GM21619 (cell line): Measurements from ENCODE around the gene PPFIBP1.
A peak's percentile ranks its signal among the peaks of the same experiment; 100 is the strongest.
"Not testable (repeated sequence)": the region's sequence is repeated elsewhere in the genome, so short reads cannot be mapped to it uniquely, and the experiment has no call there.

Source experiments
- ATAC-seq: cut with Tn5 transposase; IDR thresholded peaks from one replicate; pipeline ENCODE4 v1.9.1; 2021; ENCODE audit not compliant: unreplicated experiment

Gene PPFIBP1

DNA sequence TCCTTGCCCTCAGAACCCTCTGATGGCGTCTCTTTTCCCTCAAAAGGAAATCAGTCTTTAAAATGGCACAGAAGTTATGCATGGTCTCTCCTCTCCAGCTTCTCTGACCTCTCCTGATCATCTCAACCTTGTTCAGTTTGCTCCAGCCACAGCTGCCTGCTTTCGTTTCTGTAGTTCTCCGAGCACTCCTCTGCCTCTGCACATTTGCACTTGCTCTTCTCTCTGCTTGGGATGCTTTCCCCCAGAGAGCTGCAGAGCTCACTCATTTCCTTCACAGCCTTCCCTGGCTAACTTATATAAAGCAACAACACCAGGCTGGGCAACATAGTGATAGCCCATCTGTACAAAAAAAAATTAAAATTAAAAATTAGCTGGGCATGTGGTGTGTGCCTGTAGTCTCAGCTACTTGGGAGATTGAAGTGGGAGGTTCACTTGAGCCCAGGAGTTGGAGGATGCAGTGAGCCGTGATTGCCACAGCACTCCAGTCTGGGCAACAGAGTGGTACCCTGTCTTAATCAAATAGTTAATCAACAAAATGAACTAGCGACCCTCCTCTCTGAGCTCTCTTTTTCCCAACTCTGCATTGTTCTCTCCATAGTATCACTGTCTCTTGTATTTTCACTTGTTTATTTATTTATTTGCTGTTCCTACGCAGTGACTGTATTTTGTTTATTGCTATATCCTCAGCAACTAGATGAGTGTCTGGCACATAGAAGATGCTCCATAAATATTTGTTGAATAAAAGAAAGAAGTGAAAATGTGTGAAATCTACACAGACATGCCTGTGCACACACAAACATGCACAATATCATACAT lies 37.7 kb downstream of the PPFIBP1 start:
- ATAC-seq: no peak

DNA sequence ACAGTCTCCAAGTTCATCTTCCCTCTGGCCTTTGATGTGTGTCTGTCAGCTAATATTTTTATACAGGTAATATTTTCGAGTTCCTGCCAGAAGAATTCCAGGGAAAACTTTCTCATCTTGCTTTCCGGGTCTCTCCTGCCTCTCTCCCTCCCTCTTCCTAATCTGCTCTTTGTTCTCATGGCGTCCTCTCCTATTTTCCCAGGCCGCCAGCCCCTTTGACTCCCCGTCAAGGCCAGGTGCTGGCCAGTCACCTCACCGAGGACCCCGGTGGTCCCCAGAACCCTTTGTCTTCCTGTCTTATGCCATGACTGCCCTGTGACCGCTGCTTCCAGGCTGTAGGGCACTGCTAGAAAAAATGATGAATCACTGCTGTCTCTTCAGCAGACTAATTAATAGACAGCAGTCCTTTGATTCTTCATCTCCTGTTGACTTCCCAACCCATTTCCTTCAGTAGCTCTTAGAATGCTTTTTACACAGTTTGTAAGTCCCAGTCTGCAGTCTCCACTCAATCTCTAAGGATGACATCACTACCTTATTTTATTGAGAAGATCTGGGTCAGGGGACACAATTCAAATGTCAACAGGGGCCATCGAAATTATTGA lies 40.7 kb downstream of the PPFIBP1 start:
- ATAC-seq: no peak

DNA sequence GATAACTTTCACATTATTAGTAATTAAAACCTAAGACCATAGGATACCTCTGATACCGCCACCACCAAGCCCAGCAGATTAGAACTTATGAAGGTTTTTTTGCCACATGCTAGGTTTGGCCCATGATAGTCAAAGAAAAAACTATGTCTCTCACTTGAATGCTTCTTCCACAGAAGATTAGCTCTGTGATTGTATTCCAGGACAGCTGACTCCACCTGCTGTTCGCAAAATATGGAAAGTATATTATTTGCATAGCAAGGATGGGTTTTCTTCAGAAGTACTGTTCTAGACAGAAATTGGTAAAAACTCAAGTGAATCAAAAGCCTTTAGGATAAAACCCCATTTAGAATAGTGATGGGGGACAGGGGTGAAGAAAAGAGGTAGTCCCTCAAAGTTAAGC lies 42.2 kb downstream of the PPFIBP1 start:
- no peak for ATAC-seq

DNA sequence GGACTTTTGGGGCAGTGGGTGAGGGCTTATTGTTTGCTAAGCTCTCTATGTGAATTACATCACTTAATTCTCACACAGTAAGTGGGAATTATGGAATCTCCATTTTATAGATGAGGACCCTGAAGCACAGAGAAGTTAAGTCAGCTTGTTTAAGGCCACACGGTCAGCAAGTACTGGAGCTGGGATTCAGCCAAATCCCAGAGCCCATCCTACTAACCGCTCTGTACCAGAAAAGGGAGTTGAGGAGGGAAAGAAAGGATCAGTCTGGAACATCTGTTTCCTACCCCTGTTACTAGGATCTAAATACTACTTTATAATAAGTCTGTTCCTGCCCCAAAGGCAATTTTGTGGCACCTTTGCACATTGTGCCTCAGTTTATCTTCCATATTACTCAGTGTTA lies 42.6 kb downstream of the PPFIBP1 start:
- no peak for ATAC-seq

DNA sequence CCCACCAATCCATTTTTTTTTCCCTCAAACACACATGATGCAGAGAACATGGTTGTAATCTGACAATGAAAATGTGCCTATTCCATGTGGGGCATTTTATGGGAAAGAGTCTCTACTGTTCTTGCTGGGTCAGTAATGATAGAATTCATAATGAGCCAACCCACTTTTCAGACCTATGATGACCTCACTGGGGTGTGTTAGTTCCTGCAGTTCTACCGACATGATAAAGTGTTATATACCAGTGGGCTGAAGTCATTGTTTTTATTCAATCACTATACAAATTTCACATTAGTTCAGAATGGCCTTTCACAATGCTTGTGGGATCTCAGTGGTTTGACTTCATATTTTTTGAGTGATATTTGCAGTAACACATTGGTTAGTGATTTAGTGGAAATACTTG lies 47.5 kb downstream of the PPFIBP1 start:
- no peak for ATAC-seq

DNA sequence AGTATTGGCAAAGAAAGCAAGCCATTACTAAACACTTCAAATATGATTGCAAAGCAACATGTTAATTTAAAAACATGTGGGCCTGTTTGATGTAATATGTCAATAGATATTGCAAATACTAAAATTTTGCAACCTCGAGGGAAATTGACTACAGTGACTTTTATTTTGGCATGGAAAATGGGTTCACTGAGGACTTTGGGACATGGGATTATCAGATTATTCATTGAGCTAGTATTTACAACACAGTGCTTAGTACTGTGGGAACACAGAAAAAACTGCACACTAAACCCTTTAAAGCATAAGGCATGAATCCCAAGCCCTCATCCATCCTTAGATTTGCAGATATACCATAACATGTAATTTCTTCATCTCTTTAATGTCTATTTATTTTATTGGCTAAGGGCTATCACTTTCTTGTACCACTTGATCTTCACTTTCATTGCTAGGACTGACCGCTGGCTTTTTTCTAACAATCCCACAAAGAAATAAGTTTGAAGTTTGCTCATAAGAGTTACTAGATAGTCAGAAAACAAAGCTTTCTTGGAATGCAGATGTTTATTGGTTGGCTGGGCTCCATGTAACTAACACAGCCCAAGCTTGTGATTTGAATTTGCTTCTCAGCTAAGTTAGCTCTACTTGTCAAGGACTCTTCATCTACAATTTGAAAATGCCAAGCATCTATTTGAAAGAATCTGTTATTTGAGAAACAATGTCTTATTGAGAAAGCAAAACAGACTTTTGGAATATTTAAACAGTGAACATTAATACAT lies 48.7 kb downstream of the PPFIBP1 start:
- no peak for ATAC-seq

DNA sequence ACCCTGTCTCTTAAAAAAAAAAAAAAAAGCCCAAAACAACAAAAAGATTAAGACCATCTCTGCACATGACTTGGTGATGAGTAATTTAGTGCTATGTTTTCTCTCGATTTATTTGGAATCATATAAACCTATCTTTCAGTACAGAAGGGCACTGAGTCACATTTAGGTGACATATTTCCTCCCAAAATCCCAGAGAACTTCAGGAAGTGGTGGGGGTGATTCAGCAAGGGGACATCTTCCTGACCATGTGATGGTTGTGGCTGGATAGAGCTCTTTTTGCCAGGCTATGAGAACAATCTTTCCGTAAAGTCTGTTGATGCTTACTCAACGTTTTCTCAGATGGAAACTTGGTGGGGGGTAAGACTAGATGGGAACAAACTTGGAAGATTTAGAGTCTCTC lies 50.0 kb downstream of the PPFIBP1 start:
- ATAC-seq: no peak

DNA sequence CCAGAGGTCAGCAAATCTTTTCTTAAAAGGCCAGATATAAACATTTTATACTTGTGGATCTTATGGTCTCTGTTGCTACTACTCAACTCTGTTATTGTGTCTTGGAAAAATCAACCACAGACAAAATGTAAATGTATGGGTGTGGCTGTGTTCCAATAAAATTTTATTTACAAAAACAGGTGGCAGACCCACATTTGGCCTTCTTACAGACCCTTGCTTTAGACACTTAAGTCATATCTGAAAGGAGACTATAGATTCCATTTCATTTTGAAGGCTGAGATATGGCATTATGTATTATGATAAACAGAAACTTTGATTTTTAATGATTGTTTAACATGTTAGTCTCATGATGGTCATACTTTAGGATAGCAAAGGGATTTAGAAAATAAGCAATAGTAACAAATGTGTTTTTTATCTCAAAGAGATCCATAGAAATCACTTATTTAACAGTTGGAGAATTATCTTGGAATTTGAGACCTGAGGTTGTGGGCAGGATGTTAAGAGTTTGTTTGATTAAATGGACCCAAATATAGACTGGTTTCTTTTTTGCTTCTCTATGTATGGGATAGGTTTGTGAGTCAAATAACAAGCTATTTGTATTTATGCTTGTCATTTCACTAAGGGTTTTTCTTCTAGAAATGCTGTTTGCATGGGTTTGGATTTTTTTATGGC lies 51.2 kb downstream of the PPFIBP1 start:
- no peak for ATAC-seq

DNA sequence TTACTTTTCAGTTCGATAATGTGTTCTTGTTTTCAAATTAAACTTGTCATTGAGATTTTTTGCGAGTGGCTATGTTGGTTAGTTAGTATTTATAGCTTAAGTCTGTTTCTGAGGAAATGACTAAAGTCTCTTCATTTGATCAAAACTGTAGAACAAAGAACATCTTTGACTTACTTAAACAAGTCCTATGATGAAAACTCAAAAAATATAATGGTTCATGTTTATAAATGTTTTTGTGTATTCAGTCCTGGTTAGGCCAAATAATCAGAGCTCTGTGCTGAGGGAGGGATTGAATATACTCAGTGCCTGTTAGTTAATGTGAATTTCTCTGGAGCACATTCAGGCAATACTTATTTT lies 51.7 kb downstream of the PPFIBP1 start:
- ATAC-seq: no peak

DNA sequence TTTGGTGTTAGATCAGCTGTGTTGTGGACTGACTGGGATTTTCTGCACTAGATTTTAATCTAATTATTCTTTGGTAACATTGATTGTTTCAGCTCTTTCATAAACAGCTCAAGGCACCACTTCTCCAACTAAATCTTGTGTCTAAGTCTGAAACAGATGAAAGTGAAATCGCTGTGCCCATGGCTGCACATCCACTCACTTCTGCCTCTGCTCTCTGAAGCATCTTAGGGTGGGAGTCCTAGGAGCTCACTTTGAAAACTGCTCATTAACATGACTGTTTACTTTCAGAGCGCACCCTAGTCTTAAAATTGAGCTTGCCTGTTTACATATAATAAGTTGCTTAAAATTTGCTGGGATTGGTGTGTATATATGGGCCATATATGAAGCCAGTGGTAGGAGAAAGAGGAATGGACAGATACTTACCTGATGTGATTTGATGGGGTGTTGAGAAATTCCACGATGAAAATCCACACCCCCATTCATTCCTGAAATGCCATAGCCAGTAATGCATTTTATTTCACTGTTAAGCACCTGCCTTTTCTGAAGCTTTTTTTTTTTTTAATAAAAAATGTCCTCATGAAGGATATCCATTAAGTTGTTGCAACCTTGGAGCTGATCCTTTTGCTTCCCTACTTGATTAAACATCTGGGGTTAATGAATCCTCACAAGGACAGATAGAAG lies 52.8 kb downstream of the PPFIBP1 start:
- ATAC-seq: peak; percentile 44

DNA sequence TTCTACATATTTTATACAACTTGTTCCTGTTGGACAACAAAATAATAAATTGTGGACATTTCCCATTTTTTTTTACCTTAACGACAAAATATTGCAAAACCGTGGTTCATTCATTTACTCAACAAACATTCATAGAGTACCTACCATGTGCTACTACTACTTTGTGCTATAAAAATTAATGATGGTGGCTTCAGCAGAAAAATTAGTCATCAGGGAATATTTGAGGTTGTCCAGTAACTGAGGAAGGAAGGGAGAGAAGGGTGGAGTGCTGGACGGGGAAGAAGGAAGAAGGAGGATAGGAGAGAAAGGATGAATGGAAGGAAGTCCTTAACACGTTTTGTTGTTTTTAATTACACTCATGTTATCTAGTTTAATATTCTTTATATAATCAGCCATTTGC lies 53.7 kb downstream of the PPFIBP1 start:
- no peak for ATAC-seq

DNA sequence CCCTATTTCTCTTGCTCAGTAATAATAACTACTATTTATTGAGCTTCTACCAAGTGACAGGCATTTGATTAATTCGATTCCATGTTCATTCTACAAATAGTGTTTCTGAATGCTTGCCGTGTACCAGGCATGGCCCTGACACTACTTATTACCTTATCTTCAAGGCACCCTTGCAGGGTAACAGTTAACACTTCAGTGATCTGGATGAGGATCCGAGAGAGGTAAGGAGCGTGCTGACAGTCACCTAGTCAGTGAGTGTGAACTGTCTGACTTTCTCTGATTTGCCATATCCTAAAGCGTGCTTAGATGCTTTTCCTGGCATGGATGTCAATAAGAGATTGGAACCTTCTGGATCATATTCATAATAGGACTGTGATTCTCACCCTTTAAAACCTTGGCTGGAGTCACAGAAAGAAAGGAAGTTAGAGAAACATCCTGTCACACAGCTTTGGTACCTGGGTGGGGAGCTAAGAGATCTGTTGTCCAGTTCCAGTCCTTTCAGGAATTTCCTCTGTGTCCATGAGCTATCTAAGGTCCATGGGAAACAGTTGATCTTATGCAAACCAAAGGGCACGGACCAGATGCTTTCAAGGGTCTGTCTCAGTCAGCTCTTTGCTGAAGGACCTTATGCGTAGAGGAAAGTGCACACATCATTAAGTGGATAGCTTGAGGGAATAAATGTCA lies 54.8 kb downstream of the PPFIBP1 start:
- ATAC-seq: no peak

DNA sequence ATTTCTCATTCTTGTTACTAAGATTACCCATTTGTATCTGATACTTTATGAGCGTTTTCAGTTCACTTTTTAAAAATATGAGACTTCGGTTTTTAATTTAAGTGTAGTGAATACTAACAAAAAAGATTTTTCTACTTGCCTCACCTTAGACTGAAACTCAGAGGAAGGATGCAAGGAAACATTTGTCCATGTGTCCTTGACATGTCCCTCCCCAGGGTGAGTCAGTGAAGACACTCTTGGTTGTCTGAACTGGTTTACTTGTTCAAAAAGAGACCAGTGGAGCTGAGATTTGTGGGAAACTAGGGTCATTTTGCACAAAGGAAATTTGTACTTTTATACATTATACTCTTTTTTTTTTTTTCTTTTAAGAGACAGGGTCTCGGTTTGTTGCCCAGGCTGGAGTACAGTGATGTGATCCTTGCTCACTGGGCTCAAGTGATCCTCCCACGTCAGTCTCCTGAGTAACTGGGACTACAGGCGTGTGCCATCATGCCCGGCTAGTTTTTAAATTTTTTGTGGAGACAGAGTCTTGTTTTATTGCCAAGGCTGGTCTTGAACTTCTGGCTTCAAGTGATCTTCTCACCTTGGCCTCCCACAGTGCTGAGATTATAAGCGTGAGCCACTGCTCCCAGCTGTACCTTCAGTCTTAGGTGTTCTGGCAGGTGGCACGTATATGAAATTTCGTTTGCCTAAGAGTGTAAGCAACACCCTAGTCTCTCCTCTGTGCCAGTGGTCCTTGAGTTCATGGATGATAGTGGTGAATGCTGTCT lies 56.7 kb downstream of the PPFIBP1 start:
- no peak for ATAC-seq

DNA sequence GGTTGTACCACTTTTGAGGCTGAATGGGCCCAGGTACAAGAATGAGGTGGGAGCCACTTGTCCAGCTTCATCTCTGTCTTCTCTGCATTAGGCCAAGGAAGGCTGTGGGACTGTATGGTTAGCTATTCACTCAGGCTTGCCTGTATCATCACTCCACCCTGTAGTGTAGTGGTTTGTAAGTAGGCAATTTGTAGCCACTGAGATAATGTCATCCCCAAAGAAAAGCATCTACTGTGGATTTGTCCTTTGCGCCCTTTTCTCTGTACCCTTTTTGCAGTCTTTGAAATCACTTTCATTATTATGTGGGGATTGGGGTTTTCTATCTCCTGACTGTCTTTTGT lies 57.3 kb downstream of the PPFIBP1 start:
- not testable (repeated sequence) for ATAC-seq

DNA sequence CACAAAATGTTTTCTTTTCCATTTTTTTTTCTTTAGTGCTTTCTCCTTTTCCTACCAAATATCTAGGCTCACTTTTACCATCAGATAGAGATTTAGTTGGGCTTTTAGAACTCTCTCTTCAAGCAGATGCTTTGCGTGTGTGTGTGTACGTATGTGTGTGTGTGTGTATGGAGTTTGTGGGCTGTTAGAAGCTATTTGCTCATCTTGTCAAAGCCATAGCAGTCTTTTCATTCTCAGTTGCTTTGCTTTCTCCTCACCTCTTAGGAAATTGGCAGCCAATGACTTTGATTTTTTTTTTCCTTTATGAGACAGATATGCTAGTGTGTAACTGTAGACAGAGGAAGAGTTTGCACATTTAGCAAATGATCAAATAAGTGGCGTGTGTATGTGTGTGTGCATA lies 57.8 kb downstream of the PPFIBP1 start:
- not testable (repeated sequence) for ATAC-seq

DNA sequence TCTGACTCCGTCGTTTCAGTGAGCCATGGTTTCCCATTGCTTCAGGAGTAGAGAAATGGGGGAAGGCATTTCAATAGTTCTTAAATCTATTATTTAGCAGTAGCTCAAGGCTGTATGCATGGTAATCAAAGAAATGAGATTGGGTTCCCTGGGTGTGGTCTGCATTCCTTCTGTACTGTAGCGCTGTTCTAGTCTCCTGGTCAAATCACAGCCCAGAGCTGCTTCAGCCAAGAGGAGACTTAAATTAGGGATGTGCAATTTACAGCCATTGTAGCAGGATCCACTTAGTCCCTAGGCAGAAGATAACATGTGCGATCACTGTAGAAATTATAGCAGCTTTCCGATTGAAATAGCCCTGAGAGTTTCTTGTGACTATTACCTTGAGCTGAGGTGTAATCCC lies 58.4 kb downstream of the PPFIBP1 start:
- not testable (repeated sequence) for ATAC-seq

DNA sequence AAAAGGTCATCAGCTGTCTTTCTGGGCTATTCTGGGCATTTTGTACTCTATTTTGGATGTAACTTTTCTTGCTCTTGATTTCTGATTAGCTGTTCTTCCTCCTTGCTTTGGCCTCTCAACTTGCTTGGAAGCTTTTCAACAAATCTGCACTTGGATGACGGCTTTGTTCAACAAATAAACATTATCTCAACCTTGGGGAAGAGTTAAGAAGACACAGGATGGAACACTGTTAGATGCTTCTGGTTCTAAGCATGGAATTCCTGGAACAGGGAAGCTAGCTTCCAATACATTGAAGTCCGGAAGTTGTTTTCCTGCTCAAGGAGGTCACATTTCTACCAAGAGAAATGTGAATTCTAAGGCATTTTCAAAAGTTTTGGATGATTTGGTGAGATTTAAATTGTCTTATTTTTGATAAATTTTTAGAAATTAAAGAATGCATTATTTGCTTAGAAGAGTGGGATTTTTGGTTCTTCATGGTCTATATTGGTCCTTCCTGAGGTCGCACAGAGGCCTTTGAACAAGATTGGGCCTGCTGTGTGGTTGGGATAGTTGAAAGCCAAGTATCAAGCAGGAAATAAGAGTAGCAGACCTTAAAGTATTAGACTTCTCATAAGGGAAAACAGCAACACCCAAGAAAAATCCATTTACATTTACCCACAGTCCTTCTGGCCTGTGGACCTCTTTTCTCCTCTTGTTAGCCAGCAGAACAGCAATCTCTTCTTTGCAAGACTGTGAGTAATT lies 59.2 kb downstream of the PPFIBP1 start:
- ATAC-seq: no peak

DNA sequence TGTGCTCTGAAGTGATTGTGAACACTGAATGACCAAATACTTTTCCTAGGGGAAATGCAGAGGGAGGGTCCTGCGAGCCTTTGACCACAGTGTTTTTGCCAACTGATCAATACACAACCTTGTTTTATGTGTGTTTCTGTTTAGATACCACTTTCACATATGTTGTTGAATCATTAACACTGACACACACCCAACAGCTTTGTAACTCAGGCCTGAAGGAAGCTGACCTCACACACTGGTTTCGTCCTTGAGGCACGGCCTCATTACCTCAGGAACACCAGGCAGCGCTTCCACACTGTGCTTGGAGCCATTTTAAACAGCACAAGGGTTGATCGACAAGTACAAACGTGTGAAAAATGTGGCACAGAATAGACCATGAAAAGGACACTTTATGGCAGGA lies 60.0 kb downstream of the PPFIBP1 start:
- no peak for ATAC-seq

DNA sequence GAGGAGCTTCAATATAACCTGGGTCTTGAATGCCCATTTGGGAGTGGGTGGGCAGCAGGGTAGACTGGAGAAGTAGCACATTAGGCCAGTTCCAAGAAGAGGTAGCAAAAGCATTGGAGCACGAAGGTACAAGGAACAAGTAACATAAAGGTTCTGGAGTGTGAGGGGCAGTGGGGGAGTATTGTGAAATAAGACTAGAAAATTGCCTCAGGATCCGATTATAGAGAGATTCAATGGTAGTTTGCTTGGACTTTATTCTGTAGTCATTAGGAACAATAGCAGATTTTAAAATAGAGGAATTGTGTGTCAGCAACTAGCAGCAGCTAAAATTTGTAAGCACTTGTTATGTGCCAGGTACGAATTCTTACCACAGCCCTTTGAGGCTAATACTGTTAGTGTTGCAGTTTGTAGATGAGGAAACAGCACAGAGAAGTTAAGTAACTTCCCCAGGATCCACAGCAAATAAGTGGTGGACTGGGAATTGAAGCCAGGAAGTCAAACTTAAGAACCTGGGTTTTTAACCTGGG lies 61.8 kb downstream of the PPFIBP1 start:
- ATAC-seq: no peak
